Jurkat, Clone E6-1 (cell line): ENCODE measurements around the gene PCDHA5.

Source experiments
- DNase-seq: peaks from one replicate; pipeline ENCODE4 v3.0.0-alpha.2; 2011; ENCODE audit warnings: low read depth, low spot score
- H3K4me3 ChIP-seq: 2 replicates; pipeline ENCODE4 v1.5.1; 2011; ENCODE audit warnings: mild to moderate bottlenecking, low read length, control low read depth, moderate library complexity

The PCDHA5 gene

GRCh38 chr5:140855772-140856674, 34.6 kb downstream of the PCDHA5 start, which contains the start of gene PCDHA10:
PCDHA10 (plus strand) TSS chr5:140855897; CDS start chr5:140856049, 152 bp downstream.
- DNase-seq, result peak; percentile 9
- no peak within 1 kb of the TSS for H3K4me3 ChIP-seq

GRCh38 chr5:140857177-140857986, 36.0 kb downstream of the PCDHA5 start:
- no peak for DNase-seq
- no peak overlapping the region for H3K4me3 ChIP-seq

GRCh38 chr5:140857987-140858240, 36.5 kb downstream of the PCDHA5 start:
- no peak for DNase-seq
- no peak overlapping the region for H3K4me3 ChIP-seq

GRCh38 chr5:140862441-140863295, 41.3 kb downstream of the PCDHA5 start:
- no peak overlapping the region for H3K4me3 ChIP-seq
- DNase-seq, result no peak

- no peak within 1 kb of the TSS for H3K4me3 ChIP-seq
- DNase-seq, result no peak
These were observed 47.5 kb downstream of the PCDHA5 start, which contains the start of gene PCDHA11 for GRCh38 chr5:140868721-140869554. PCDHA11 (plus strand) TSS chr5:140868957; CDS start chr5:140869104, 147 bp downstream.

- no peak for DNase-seq
- H3K4me3 ChIP-seq, result no peak overlapping the region
These were observed 48.1 kb downstream of the PCDHA5 start for GRCh38 chr5:140869555-140869886.

GRCh38 chr5:140870221-140871201, 49.1 kb downstream of the PCDHA5 start:
- DNase-seq, result no peak
- no peak overlapping the region for H3K4me3 ChIP-seq
